T-helper 22 cell (primary cell): ENCODE results near the gene PDGFB.

Experiments used
- DNase-seq: peaks from one replicate; pipeline ENCODE4 v3.0.0-alpha.2; 2020; ENCODE audit warnings: low read depth

The PDGFB gene

GRCh38 chr22:39239561-39240423 is 5.0 kb downstream of the PDGFB start:
- DNase-seq = no peak

GRCh38 chr22:39238966-39239505 is 5.7 kb downstream of the PDGFB start:
- DNase-seq = no peak

- no peak for DNase-seq
These were observed 6.2 kb downstream of the PDGFB start for GRCh38 chr22:39238561-39238960.

GRCh38 chr22:39238101-39238466 is 6.7 kb downstream of the PDGFB start:
- DNase-seq = no peak

- DNase-seq = no peak
These were observed 7.3 kb downstream of the PDGFB start for GRCh38 chr22:39237318-39238100.

GRCh38 chr22:39236321-39237317 is 8.2 kb downstream of the PDGFB start:
- DNase-seq = no peak

- DNase-seq = no peak
These were observed 9.7 kb downstream of the PDGFB start for GRCh38 chr22:39234867-39235687.

- DNase-seq = no peak
These were observed 10.4 kb downstream of the PDGFB start for GRCh38 chr22:39234472-39234787.

- no peak for DNase-seq
These were observed 10.9 kb downstream of the PDGFB start for GRCh38 chr22:39233710-39234471.

GRCh38 chr22:39232806-39233709 is 11.7 kb downstream of the PDGFB start:
- no peak for DNase-seq

- DNase-seq = no peak
These were observed 12.5 kb downstream of the PDGFB start for GRCh38 chr22:39232246-39232645.

GRCh38 chr22:39231197-39231950 is 13.4 kb downstream of the PDGFB start:
- DNase-seq = no peak

GRCh38 chr22:39230261-39231196 is 14.3 kb downstream of the PDGFB start:
- DNase-seq = no peak

- no peak for DNase-seq
These were observed 15.0 kb downstream of the PDGFB start for GRCh38 chr22:39229688-39230260.

GRCh38 chr22:39229075-39229474 is 15.7 kb downstream of the PDGFB start:
- DNase-seq = no peak

GRCh38 chr22:39227542-39228272 is 17.1 kb downstream of the PDGFB start:
- no peak for DNase-seq
